Measurements from ENCODE around the gene XRN1. TPM values are rescaled to one million over a fixed set of nuclear protein-coding genes. Genes with fewer than 3 reads are reported as not detected.
"Not testable (repeated sequence)": the region's sequence is repeated elsewhere in the genome, so short reads cannot be mapped to it uniquely, and the experiment has no call there.

XRN1 gene, protein sequence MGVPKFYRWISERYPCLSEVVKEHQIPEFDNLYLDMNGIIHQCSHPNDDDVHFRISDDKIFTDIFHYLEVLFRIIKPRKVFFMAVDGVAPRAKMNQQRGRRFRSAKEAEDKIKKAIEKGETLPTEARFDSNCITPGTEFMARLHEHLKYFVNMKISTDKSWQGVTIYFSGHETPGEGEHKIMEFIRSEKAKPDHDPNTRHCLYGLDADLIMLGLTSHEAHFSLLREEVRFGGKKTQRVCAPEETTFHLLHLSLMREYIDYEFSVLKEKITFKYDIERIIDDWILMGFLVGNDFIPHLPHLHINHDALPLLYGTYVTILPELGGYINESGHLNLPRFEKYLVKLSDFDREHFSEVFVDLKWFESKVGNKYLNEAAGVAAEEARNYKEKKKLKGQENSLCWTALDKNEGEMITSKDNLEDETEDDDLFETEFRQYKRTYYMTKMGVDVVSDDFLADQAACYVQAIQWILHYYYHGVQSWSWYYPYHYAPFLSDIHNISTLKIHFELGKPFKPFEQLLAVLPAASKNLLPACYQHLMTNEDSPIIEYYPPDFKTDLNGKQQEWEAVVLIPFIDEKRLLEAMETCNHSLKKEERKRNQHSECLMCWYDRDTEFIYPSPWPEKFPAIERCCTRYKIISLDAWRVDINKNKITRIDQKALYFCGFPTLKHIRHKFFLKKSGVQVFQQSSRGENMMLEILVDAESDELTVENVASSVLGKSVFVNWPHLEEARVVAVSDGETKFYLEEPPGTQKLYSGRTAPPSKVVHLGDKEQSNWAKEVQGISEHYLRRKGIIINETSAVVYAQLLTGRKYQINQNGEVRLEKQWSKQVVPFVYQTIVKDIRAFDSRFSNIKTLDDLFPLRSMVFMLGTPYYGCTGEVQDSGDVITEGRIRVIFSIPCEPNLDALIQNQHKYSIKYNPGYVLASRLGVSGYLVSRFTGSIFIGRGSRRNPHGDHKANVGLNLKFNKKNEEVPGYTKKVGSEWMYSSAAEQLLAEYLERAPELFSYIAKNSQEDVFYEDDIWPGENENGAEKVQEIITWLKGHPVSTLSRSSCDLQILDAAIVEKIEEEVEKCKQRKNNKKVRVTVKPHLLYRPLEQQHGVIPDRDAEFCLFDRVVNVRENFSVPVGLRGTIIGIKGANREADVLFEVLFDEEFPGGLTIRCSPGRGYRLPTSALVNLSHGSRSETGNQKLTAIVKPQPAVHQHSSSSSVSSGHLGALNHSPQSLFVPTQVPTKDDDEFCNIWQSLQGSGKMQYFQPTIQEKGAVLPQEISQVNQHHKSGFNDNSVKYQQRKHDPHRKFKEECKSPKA (N-terminal part only)
- total RNA-seq (2014; rRNA removed; shearing (Covaris generic)): 19.0 and 28.3 TPM in 2 replicates

DNA sequence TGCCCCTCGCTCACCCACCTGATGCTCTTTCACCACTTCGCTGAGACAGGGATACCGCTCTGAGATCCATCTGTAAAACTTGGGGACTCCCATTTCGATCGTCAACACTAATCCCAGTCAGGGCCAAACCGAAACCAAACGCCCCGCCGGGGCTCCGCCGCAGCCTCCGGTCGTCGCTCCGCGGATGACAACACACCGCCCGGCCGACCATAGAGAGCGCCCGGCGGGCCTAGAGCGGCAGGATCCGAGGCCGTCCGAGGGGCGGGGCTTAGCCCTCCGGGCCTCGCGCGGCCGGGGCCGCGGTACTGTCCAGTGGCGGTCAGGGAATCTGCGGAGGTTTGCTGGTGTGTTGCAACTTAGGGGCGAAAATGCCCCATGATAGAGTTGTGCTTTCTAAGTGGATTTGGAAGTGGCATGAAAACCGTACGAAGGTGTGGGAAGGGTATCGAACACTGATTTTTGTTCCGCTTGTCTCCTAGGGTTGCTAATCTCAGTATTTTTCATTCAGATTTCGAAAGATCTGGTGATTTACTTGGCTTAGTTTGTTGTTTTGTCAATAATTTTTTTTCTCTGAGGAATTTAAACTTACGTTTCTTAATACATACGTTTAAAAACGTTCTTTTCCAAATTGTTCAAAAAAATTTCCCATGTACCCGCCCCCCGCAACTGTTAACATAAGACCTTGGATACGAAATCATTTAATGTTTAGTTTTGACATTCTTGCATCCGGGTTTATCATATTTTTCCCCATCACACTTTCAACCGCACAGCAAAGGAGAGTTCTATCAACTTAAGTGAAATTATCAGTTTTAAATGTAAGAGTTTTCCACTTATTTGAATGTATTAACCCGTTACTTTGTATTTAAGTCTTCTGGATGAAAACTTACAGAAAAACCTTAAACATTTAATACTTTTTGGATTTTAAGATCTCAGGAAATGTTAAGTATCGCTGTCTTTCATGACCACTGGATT lies at the start of gene XRN1:
Gene XRN1, minus strand, starts transcription at position 186 of the 972 bp plus-strand sequence. Its CDS starts 93 bp downstream, at position 93.
- DNase-seq (ENCODE audit: low read depth): peak; percentile 96

DNA sequence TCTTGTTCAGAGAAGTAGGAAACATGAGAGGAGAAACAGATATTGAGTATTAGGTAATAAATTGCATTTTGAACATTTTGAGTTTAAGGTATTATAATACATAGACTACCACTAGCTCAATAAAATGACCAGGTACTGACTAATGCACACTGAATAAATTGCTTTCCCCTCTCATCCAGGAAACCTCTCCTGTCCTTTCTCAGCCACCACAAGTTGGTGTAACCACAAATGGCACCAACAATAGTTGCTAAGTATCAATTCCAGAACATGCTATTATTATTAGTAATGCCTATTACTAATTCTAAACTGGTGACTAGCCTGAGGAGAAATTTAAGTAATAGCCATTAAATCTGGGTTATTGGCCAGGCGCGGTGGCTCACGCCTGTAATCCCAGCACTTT lies 47.3 kb upstream of the XRN1 start:
- DNase-seq (ENCODE audit: low read depth): no peak

DNA sequence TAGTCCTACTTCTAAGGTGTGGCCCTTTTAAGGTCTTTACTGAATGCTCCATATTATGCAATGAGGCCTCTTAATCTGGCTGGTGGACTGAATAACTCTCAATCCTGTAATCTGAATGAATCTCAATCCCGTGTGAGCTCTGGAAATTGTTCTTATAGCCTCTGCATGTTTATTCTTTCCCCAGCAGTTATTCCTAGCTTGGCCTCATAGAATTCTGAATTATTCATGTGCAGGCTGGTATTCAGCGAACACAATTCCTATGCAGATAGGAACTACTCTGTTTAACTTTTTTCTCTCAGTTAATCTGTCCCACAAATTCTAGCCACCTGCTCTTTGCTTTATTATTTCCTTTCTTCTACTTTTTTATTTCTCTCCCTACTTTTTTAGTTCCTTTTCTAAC lies 44.3 kb upstream of the XRN1 start:
- DNase-seq (ENCODE audit: low read depth): no peak

DNA sequence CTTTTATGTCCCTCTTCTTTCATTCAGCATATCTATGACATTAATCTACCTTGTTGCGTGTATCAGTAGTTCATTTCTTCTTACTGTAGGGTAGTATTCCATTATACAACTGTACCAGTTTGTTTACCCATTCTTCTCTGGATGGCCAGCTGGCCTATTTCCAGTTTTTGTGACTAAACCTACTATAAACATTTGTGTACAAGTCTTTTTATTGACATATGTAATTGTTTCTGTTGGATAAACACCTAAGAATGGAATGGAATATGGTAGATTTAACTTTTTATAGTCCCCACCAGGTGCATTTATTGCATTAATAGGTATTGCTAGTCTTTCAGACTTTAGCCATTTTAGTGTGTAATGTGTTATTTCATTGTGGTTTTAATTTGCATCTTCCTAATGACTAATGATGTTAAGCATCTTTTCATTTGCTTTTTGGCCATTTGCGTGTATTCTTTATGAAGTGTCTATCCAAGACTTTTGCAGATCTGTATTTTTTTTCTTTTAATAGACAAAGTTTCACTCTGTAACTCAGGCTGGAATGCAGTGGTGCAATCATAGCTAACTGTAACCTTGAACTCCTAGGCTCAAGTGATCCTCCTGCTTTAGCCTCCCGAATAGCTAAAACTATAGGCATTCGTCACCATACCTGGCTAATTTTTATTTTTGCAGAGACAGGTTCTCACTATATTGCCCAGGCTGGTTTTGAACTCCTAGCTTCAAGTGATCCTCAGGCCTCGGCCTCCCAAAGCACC lies 41.9 kb upstream of the XRN1 start:
- DNase-seq (ENCODE audit: low read depth): peak; percentile 75

DNA sequence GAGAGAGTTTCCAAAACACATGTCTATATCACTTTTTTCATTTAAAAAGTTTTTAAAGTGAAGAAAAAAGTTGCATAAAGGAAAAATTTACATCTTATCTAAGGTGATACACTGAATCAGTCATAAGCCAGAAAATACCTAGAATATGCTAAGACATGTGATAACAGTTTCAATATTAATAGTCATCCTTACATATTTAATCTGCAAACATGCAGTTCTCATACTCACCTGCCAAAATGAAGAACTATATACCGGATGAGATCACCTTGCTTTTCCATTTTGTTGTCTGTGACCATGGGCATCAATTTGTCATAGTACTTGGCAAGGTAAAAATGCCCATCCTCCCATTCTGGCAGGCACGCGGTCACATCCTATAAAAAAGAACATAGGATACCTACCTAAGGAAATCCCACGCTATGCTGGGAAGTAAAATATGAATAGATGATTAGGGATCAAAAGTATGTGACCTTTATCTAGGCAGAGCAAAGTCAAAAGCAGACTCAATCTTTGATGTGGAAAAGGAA lies 37.1 kb upstream of the XRN1 start:
- DNase-seq (ENCODE audit: low read depth): no peak

DNA sequence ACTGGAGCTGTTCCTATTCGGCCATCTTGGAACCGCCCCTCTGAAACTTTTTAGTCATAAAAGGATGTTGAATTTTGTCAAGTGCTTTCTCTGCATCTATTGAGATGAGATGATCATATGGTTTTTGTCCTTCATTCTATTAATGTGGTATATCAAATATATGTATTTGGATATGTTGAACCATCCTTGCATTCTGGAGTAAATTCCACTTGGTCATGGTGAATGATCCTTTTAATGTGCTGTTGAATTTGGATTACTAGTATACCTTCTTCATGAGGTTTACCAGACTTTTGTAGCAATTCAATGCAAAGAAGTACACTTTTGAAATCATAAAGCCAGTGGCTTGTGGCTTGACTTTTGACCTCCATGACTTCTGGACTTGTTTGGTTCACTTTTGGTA lies 33.4 kb upstream of the XRN1 start:
- no peak for DNase-seq (ENCODE audit: low read depth)

DNA sequence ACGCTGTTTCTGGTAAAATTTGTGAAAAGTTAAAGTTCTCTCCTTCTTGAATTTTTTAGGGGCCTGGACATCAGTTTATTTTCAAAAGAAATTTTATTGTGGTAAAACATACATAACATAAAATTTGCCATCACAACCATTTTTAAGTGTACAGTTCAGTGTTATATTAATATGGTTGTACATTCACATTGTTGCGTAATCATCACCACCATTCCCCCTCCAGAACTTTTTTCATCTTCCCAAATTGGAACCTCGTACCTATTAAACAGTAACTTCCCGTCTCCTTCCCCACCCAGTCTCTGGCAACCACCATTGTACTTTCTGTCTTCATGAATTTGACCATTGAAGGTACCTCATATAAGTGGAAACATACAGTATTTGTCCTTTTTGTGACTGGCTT lies 23.0 kb upstream of the XRN1 start:
- DNase-seq (ENCODE audit: low read depth): no peak

DNA sequence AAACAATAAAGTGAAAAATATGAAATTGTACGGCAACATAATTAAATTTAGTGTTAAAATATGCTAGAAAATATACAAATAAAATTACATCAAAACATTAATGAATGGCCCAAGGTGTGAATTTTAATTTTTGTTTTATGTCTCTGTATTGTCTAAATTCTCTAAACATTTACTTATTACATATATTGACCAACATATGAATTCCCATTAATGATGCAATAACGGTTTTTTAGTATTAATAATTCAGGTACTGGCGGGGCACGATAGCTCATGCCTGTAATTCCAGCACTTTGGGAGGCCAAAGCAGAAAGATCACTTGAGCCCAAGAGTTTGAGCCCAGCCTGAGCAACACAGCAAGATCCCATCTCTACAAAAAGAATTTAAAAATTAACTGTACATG lies 20.6 kb upstream of the XRN1 start:
- no peak for DNase-seq (ENCODE audit: low read depth)

DNA sequence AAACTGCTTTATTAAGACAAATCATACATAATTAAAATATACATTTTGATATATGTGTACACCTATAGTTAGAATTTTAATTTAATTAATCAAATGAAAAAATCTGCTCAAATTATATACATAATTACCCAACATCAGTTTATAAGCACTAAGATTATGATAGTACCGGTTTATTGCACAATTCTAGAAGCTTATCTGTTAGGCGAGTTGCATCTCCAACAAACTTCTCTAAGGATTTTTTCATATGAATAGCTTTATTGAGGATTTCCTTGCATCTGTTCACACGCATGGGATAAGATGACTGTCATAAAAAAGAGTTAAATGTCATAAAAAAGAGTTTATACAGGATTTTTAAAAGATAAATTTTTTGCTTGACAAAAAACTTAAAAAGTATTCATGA lies 19.9 kb upstream of the XRN1 start:
- DNase-seq (ENCODE audit: low read depth): no peak

DNA sequence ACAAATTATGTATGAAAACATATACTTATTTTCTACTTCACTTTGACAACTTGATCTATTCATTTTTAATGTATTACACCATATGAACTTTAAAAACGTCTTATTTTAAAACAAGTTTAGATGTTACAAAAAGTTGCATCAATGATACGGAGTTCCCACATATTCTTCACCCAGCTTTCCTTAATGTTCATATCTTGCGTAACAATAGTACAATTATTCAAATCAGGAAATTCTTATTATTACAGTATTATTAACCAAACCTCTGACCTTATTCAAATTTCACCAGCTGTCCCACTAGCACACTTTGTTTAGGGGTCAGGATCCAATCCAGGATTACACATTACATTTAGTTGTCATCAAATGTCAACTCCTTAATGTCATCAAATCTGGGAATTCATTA lies 12.9 kb upstream of the XRN1 start:
- DNase-seq (ENCODE audit: low read depth): no peak

DNA sequence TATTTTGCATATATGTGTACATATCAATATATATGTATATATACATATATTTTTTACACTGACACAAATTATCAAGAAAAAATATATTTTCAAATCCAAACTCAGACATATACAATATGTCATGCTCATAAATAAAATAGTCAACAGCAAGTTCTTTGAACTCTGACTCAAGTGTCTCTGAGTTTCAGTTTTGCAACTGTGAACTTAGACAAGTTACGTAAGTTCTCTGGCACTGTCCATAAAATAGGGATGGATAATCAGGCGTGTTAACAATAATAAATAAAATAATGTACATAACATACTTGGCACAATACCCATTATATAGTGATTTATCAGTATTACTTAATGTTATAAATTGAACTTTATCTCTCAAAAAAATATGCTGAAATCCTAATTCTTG lies 12.1 kb upstream of the XRN1 start:
- DNase-seq (ENCODE audit: low read depth): no peak

DNA sequence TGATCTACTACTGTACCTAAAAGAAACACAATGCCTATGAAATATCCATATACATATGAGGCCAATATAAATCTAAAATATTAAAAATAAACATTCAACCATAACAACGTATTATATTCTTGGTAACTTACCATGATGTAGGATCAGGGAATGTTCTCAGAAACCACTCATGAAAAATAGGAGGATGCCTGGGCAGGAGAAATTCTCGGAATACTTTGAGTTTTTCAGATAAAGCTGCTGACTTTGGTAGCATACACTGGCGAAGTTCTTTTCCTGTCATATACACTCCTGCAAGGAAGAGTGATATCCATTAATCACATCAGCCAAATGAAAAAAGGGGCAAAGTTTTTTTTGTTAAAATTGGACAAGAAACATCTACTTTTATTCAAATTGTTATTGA lies 11.3 kb upstream of the XRN1 start:
- no peak for DNase-seq (ENCODE audit: low read depth)

DNA sequence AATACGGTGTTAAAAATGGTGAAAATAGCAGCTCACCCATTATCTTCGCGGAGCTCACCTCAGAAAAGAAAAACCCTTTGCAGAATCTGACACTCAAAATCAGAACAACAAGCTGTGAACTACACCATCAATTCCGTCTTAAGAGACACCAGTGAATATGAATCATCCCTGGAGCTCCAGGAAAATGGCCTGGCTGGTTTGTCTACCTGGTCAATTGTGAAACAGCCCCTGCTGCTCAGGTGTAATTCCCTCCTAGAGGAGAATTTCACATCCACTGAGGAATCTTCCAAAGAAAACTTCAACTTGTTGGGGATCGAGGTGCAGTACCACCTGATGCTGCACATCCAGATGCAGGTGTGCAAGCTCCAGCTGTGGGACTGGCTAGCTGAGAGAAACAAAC lies 3.0 kb upstream of the XRN1 start:
- no peak for DNase-seq (ENCODE audit: low read depth)

DNA sequence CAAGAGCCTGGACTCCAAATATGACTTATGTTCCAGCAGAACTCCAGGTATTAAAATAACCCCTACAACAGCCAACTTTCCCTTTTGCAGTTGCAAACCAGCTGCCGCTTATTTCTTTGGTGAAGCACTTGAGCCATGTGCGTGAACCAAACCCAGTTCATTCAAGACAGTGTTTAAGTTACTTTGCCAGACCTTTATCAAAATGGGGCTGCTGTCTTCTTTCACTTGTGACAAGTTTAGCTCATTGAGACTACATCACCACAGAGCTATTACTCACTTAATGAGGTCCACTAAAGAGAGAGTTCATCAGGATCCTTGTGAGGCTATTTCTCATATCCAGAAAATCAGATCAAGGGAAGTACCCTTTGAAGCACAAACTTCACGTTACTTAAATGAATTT lies 2.4 kb upstream of the XRN1 start:
- DNase-seq (ENCODE audit: low read depth): no peak

DNA sequence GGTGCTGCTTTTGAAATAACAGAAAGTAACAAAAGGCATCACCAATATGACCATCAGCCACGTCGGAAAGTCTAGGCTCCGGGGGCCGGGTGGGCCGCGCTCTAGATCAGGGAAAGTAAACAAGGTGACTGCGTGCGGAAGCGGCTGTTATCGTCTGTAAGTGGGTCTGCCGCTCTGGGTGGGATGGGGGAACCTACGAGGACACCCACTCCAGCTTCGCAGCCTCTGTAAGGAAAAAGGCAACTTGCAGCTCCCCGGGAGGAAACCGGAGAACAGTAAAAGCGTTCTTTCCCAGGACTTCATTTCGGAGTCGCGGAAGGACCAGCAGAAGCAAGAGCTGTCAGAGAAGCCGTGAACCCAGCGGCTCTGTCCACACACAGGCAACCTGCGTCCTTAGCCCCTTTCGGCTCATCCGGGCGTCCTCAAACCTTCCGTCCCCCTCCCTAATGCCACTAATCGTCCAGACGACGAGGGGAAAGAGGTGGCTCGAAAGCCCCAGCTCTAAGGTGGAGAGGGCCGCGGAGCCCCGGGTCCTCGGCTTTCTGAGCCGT lies 461 bp downstream of the XRN1 start:
- DNase-seq (ENCODE audit: low read depth): peak; percentile 67

DNA sequence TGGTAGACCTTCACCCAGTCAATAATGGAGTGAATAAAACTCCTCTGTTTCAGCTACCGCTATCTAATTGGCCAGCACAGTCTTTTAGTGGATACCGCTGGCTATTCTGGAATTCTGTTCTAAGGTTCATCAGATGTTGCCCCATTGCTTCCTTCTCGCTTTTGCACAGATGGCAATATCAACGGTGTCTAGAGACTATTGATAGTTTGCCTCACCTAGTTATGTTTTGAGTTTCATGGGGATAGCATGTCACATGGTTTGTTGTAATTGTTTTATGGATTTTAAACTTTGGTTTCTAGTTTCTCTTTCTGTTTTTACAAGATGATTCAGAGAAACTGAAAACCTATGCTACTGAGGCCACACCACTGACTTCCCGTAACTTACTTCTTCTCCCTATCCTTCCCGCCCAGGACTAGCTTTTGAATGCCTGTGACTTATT lies 2.0 kb downstream of the XRN1 start:
- DNase-seq (ENCODE audit: low read depth): peak; percentile 71

DNA sequence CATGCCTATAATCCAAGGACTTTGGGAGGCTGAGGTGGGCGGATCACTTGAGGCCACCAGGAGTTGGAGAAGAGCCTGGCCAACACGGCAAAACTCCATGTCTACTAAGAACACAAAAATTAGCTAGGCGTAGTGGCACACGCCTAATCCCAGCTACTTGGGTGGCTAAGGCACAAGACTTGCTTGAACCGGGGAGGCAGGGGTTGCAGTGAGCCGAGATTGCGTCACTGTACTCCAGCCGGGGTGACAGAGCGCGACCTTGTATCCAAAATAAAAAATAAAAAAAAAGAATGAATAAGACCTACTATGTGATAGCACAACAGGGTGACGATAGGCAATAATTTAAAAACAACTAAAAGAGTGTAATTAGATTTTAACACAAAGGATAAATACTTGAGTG lies 3.5 kb downstream of the XRN1 start:
- DNase-seq (ENCODE audit: low read depth): no peak

DNA sequence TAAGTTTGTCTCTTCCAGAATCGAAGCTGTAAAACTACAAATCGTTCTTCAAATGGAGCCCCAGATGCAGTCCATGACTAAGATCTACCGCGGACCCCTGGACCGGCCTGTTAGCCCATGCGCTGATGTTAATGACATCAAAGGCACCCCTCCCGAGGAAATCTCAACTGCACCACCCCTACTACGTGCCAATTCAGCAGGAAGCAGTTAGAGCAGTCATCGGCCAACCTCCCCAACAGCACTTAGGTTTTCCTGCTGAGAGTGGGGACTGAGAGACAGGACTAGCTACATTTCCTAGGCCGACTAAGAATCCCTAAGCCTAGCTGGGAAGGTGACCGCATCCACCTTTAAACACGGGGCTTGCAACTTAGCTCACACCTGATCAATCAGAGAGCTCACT lies 4.8 kb downstream of the XRN1 start:
- DNase-seq (ENCODE audit: low read depth): not testable (repeated sequence)

DNA sequence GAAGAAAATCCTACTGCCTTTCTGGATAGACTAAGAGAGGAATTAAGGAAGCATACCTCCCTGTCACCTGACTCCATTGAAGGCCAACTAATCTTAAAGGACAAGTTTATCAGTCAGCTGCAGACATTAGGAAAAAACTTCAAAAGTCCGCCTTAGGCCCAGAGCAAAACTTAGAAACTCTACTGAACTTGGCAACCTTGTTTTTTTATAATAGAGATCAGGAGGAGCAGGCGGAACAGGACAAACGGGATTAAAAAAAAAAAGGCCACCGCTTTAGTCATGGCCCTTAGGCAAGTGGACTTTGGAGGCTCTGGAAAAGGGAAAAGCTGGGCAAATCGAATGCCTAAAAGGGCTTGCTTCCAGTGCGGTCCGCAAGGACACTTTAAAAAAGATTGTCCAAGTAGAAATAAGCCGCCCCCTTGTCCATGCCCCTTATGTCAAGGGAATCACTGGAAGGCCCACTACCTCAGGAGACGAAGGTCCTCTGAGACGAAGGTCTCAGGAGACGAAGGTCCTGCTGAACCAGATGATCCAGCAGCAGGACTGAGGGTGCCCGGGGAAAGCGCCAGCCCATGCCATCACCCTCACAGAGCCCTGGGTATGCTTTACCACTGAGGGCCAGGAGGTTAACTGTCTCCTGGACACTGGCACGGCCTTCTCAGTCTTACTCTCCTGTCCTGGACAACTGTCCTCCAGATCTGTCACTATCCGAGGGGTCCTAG lies 8.2 kb downstream of the XRN1 start:
- not testable (repeated sequence) for DNase-seq (ENCODE audit: low read depth)
